Measurements from ENCODE around the gene SALL3.
"Not testable (repeated sequence)": the region's sequence is repeated elsewhere in the genome, so short reads cannot be mapped to it uniquely, and the experiment has no call there.

Gene SALL3

GRCh38 chr18:78979730-78980278 lies at the start of gene SALL3:
Gene SALL3, plus strand, starts transcription at chr18:78979818. Its CDS starts 457 bp downstream, at chr18:78980275.
- DNase-seq, result no peak

DNA sequence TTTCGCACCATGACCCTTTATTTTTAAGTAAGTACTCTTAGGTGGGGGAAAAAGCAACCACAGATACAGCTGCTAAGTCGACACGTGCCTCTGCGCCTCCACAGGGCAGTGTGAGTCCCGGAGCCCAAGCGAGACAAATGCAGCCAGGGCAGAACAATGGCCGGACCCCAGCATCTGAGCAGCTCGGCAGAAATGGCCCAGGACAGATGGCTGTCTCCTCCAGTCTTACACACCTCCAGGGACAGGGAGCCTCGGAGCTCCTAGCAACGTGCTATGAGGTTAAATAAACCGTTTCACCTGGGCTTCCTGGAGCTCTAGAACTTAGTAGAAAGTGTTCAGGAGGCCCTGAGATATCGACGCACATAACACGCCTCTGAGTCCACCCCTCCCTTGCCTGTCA lies 47.3 kb upstream of the SALL3 start:
- DNase-seq, result no peak

DNA sequence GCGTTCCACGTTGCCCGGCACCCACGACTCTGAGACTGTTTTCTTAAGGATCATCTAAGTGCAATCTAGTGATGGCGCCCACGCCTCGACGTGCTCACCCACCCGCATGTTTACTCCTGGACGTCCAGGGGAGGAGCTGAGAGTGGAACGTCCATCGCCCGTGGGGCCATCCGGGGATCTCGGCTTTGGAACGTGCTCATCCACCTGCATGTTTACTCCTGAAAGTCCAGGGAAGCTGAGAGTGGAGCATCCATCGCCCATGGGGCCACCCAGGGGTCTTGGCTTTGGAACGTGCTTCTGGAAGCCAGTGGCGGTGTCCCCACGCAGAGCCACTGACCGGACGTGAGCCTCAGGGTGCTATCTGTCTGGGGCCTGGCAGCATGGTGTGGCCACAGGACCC lies 45.6 kb upstream of the SALL3 start:
- no peak for DNase-seq

GRCh38 chr18:78934551-78935225 lies 44.9 kb upstream of the SALL3 start:
- no peak for DNase-seq

GRCh38 chr18:78935406-78935805 lies 44.2 kb upstream of the SALL3 start:
- no peak for DNase-seq

DNA sequence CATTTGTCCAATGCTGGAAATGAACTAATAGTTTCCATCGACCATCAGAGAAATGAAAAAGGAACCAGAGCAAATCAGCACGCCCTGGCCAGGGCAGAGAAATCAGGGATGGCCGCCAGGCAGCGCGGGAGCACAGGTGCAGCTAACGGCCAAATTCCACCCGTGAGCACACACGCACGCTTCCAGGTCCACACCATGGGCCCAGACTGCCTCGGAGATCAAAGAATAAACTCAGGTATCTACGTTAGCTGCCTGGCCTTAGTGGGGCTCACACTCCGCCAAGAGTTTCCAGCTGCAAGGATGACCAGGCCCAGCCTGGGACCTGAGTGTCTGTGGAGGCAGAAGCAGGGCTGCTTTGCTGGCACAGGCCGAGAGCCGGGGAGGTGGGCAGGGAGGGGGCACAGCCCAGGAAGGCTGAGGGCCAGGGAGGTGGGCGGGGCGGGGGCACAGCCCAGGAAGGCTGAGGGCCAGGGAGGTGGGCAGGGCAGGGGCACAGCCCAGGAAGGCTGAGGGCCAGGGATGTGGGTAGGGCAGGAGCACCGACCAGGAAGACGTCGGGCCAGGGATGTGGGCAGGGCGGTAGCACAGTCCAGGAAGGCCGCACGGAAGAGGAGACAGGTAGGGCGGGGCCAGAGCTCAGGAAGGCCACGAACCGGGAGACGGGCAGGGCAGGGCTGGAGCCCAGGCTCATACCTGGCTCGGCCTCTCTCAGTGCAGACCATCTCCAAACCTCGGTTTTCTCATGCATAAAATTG lies 43.2 kb upstream of the SALL3 start:
- DNase-seq, result no peak

GRCh38 chr18:78937166-78937565 lies 42.5 kb upstream of the SALL3 start:
- no peak for DNase-seq

GRCh38 chr18:78939105-78939504 lies 40.5 kb upstream of the SALL3 start:
- DNase-seq, result no peak

- no peak for DNase-seq
These were observed 39.7 kb upstream of the SALL3 start for GRCh38 chr18:78939734-78940494.

DNA sequence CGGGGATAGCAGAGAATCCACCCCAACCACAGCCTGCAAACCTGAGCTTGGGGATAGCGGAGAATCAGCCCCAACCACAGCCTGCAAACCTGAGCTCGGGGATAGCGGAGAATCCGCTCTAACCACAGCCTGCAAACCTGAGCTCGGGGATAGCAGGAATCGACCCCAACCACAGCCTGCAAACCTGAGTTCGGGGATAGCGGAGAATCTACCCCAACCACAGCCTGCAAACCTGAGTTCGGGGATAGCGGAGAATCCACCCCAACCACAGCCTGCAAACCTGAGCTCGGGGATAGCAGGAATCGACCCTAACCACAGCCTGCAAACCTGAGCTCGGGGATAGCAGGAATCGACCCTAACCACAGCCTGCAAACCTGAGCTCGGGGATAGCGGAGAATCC lies 37.4 kb upstream of the SALL3 start:
- DNase-seq, result not testable (repeated sequence)

DNA sequence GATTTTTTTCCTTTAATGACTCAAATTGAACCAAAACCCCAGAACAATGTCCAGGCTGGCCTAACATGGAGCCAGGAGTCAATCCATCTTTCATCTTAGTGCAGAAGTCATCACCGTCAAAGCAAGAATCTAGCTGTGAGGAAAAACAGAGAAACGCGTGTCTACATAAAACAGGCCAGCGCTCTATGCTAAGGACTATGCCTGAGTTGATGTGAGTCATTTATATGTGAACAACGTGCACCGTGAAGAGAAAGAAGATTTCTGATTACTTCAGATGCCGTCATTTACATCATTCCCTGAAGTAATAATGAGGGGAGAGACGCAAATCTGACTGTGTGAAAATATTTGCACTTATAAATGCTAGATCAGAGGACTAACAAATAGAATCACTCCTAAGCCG lies 34.0 kb upstream of the SALL3 start:
- no peak for DNase-seq

GRCh38 chr18:78947291-78947690 lies 32.3 kb upstream of the SALL3 start:
- no peak for DNase-seq

GRCh38 chr18:78948221-78948620 lies 31.4 kb upstream of the SALL3 start:
- DNase-seq, result no peak

DNA sequence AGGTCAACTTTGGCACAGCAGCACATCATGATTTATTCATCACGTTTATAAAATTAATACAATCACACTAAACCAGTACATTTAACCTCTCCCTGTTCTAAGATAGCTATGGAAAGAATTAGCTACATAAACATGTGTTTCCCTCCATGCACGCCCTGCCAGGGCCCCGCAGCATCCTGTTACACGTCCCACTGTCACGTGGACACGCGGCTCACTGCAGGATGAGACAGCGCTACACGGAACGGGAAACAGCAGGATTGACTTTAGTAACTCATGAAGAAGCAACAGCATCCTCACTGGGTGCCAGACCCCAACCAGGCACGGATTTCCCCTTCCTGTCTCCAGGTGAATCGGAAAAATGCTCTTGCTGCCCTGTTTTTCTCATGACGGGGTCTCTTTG lies 30.9 kb upstream of the SALL3 start:
- DNase-seq, result no peak

GRCh38 chr18:78949216-78949615 lies 30.4 kb upstream of the SALL3 start:
- DNase-seq, result no peak

DNA sequence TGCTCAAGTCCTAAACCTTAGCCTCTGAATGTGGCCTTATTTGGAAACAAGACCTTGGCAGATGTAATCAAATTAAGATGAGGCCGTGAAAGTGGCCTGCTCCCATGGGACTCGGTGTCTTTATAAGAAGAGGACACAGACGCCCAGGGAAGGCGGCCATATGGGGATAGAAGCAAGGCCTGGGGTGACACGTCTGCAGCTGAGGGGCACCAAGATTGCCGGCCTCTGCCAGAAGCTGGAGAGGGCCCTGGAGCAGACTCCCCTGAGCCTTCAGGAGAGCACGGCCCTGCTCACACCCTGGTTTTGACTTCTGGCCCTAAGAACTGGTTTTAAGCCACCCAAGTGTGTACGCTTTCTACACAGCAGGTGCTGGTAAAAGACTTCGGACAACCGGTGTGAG lies 29.2 kb upstream of the SALL3 start:
- DNase-seq, result no peak

DNA sequence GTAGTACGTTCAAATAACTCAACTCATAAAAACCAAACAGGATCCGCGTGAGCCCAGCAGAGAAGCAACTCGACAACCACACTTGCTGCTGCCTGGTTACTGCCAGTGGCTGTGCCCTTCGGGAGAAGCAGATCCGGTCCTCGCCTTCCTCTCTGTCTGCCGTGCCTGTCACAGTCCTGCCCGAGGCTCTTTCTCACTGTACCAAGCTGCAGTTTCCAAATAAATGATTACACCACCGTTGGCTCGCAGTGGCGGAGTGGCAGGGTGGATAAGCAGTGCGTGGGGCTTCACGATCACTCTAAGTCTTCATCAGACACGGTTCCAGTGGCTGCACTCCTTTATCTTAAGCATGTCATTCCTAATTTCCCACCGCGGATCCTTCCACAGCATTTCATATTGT lies 26.1 kb upstream of the SALL3 start:
- DNase-seq, result no peak

- no peak for DNase-seq
These were observed 24.6 kb upstream of the SALL3 start for GRCh38 chr18:78955051-78955450.

DNA sequence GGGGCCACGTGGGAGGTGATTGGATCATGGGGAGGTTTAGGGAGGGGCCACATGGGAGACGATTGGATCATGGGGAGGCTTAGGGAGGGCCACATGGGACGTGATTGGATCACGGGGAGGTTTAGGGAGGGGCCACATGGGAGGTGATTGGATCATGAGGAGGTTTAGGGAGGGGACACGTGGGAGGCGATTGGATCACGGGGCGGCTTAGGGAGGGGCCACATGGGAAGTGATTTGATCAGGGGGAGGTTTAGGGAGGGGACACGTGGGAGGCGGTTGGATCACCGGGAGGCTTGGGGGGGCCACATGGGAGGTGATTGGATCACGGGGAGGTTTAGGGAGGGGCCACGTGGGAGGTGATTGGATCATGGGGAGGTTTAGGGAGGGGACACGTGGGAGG lies 22.5 kb upstream of the SALL3 start:
- DNase-seq, result no peak

GRCh38 chr18:78960709-78961108 lies 18.9 kb upstream of the SALL3 start:
- no peak for DNase-seq

DNA sequence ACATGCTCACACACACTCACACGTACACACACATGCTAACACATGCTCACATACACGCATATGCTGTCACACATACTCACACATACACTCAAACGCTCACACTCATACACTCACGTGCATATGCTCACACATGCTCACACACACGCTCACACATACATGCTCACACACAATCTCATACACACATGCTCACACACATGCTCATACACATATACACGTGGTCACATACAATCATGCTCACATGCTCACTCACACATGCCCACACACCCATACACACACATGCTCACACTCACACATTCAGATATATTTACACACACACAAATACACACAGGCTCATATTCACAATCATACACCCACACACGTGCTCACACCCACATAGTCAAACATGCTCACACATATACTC lies 17.5 kb upstream of the SALL3 start:
- no peak for DNase-seq

GRCh38 chr18:78964727-78965126 lies 14.9 kb upstream of the SALL3 start:
- not testable (repeated sequence) for DNase-seq

DNA sequence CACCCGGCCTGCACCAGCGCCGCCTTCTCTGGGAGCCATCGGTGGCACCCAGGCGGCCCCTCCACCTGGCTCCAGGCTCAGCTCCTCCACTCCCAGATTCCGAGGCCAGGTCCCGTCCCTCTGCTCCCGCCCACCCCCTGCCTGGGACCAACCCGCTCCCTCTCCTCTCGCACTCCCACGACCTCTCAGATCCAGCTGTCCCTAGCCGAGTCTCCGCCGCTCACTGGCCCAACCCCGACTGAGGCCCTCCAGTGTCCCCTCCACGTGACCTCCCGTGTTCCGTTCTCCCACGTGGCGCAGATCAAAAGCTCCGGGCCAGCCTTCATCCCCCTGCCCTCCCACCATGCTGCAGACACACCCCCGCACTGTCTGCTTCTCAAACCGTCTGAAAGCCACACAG lies 14.4 kb upstream of the SALL3 start:
- no peak for DNase-seq

Data from AML-193 (cell line).